Prostate gland (tissue), 2 donors: Measurements from ENCODE around the gene POLL. TPM values are rescaled to one million over a fixed set of nuclear protein-coding genes. Genes with fewer than 3 reads are reported as not detected.

Source experiments
- DNase-seq: peaks from one replicate; pipeline ENCODE4 v3.0.0-alpha.2; 2019; ENCODE audit warnings: low spot score
- H3K27ac ChIP-seq, 2 donors: fragments of 200-600 bp; sonication (generic); 2 replicates each; pipeline ENCODE4 v1.5.1; 2017 to 2019
- H3K27me3 ChIP-seq: fragments of 200-600 bp; sonication (generic); replicated peaks from 2 replicates; pipeline ENCODE4 v1.5.1; 2019; ENCODE audit not compliant: insufficient read depth
- H3K36me3 ChIP-seq, 2 donors: fragments of 200-600 bp; sonication (generic); 1 replicate in 1 of 2; 2 replicates in 1 of 2; pipeline versions ENCODE4 v1.5.1 to v1.8.1; 2017 to 2019
- H3K4me1 ChIP-seq: fragments of 200-600 bp; sonication (generic); replicated peaks from 2 replicates; pipeline ENCODE4 v1.5.1; 2019
- H3K4me3 ChIP-seq, 2 donors: fragments of 200-600 bp; sonication (generic); 2 replicates each; pipeline ENCODE4 v1.5.1; 2017 to 2019
- H3K9me3 ChIP-seq: fragments of 200-600 bp; sonication (generic); 2 replicates; pipeline ENCODE4 v1.5.1; 2017
- POLR2A ChIP-seq: fragments of 450-650 bp; IDR thresholded peaks from one replicate; pipeline ENCODE4 v1.6.1; 2016; ENCODE audit warnings: antibody characterized with exemption, mild to moderate bottlenecking
- POLR2AphosphoS5 ChIP-seq: sonication (generic); formaldehyde crosslinking; IDR thresholded peaks from one replicate; pipeline ENCODE4 v1.6.1; 2017; ENCODE audit warnings: antibody characterized with exemption
- WGBS: methylation state at CpG from one replicate; pipeline ENCODE4 v1.1.5; 2018; 5-methylcytosine and 5-hydroxymethylcytosine counted together
- intact Hi-C: fragments of 100-400 bp; cut with DNase I; formaldehyde crosslinking; loops from one replicate; pipeline ENCODE4 v1.14.2; 2022
- total RNA-seq, 2 donors: library from RNA; depleted of rRNA; stranded (reverse); fragments of >200 nt; gene quantifications; one replicate each; pipeline ENCODE4 v1.1.0, GENCODE V29; 2016
- TF ChIP-seq, protein P1 (sequence below), 4 experiments: fragments of 200-600 bp in 2 of 4; fragments of 450-650 bp in 2 of 4; sonication (generic) in 2 of 4; IDR thresholded peaks; 1 replicate in 3 of 4; 2 replicates in 1 of 4; pipeline ENCODE4 v1.5.1; 2016 to 2019; ENCODE audit warnings: antibody characterized with exemption in 4 of 4, mild to moderate bottlenecking in 2 of 4, moderate library complexity in 2 of 4

The POLL gene
- total RNA-seq, 2 donors from 2014 or later = 23.2 to 44.7 TPM

DNA sequence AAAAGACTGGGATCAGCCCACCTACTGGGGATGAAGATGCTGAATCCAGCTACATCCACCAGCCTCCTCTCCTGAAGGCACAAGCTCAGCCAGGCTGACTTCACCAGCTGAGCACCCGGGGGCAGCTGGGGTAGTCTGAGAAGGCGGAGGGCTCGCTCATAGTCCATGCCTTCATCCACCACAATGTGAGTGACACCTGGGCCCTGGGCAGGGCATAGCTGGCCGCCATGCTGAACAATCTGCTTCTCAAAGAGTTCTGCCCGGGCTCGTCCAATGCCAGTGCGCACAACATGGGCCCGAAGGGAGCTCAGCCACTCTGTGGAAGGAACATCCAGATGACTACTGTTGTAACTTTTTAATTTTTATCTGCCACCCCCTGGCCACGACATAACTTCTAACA, 2.2 kb downstream of the POLL start:
- Histone ChIP-seq H3K27me3 (no peaks in the 10 kb centered on the region), H3K4me3 (no peak overlapping the region), H3K27ac (no peak overlapping the region), H3K4me1 (peaks cover 8% of the 10 kb centered on the region), H3K9me3 (no peaks in the 10 kb centered on the region), H3K36me3 (no peaks in the 10 kb centered on the region)
- WGBS = 93% methylated on average over 9 of the region's 9 CpGs
- TF ChIP-seq, protein P1, sequence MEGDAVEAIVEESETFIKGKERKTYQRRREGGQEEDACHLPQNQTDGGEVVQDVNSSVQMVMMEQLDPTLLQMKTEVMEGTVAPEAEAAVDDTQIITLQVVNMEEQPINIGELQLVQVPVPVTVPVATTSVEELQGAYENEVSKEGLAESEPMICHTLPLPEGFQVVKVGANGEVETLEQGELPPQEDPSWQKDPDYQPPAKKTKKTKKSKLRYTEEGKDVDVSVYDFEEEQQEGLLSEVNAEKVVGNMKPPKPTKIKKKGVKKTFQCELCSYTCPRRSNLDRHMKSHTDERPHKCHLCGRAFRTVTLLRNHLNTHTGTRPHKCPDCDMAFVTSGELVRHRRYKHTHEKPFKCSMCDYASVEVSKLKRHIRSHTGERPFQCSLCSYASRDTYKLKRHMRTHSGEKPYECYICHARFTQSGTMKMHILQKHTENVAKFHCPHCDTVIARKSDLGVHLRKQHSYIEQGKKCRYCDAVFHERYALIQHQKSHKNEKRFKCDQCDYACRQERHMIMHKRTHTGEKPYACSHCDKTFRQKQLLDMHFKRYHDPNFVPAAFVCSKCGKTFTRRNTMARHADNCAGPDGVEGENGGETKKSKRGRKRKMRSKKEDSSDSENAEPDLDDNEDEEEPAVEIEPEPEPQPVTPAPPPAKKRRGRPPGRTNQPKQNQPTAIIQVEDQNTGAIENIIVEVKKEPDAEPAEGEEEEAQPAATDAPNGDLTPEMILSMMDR (IDR thresholded peaks at IDR 0.05) = no peak
- TF ChIP-seq POLR2AphosphoS5 (no peak), POLR2A (no peak)
- DNase-seq = no peak
- intact Hi-C loops = no loop called here

GRCh38 chr10:101580486-101581399, 7.3 kb downstream of the POLL start:
- Histone ChIP-seq H3K27ac (no peak overlapping the region), H3K36me3 (peaks cover 0 to 10% of the 10 kb centered on the region in 2 donors), H3K4me1 (no peaks in the 10 kb centered on the region), H3K4me3 (no peak overlapping the region), H3K27me3 (no peaks in the 10 kb centered on the region), H3K9me3 (no peaks in the 10 kb centered on the region)
- TF ChIP-seq POLR2AphosphoS5 (no peak), POLR2A (no peak)
- TF ChIP-seq, protein P1 (IDR thresholded peaks at IDR 0.05) = no peak
- WGBS = 85% methylated on average over 10 of the region's 10 CpGs
- intact Hi-C loops = no loop called here
- DNase-seq = no peak

DNA sequence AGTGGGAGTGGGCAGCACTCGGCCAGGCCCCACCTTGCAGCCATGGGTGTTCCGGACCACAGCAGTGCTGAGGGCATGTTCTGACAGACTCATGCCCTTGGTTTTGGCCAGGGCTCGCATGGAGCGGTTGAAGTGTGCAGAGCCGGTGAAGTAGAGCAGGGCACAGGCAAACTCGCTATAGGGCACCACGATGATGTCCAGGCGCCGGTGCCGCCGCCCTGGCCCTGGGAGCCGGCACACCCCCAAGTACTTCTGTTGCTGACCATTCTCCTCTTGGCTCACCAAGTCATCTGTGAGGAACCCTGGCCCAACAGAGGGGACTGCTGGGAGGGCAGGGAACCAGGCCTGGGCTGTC, 8.6 kb downstream of the POLL start:
- DNase-seq = no peak
- no peak overlapping the region for H3K4me3 ChIP-seq
- H3K27ac ChIP-seq = no peak overlapping the region
- no peak for TF ChIP-seq POLR2AphosphoS5
- TF ChIP-seq POLR2A = no peak
- TF ChIP-seq, protein P1 (IDR thresholded peaks at IDR 0.05) = no peak
- WGBS = 90% methylated on average over 12 of the region's 12 CpGs
- H3K36me3 ChIP-seq = peaks cover 0 to 10% of the 10 kb centered on the region in 2 donors
- no peaks in the 10 kb centered on the region for H3K9me3 ChIP-seq
- intact Hi-C loops = no loop called here
- no peaks in the 10 kb centered on the region for H3K4me1 ChIP-seq
- H3K27me3 ChIP-seq = no peaks in the 10 kb centered on the region

- Histone ChIP-seq H3K4me1 (no peaks in the 10 kb centered on the region), H3K27ac (no peak overlapping the region), H3K36me3 (peaks cover 0 to 10% of the 10 kb centered on the region in 2 donors), H3K4me3 (no peak overlapping the region), H3K27me3 (no peaks in the 10 kb centered on the region), H3K9me3 (no peaks in the 10 kb centered on the region)
- no peak for TF ChIP-seq POLR2AphosphoS5
- TF ChIP-seq POLR2A = no peak
- TF ChIP-seq, protein P1 (IDR thresholded peaks at IDR 0.05) = no peak
- 91% methylated on average over 13 of the region's 13 CpGs for WGBS
- intact Hi-C loops = no loop called here
- no peak for DNase-seq
Observed at GRCh38 chr10:101578803-101579515, 9.1 kb downstream of the POLL start.
